Mesothelial cell of epicardium (in vitro differentiated cells): ENCODE data around the gene APOBEC3B. TPM values are rescaled to one million over a fixed set of nuclear protein-coding genes. Genes with fewer than 3 reads are reported as not detected.
"Not testable (repeated sequence)": the region's sequence is repeated elsewhere in the genome, so short reads cannot be mapped to it uniquely, and the experiment has no call there.

ENCODE experiments used
- DNase-seq, 2 experiments: peaks; one replicate each; pipeline ENCODE4 v3.0.0; 2021; ENCODE audit warnings: low spot score in 2 of 2; ENCODE audit not compliant: unreplicated experiment in 2 of 2
- H3K27ac Mint-ChIP-seq: 2 replicates; pipeline ENCODE4 v1.8.0; 2021; ENCODE audit warnings: mixed read lengths
- H3K27me3 Mint-ChIP-seq: 2 replicates; pipeline ENCODE4 v1.8.0; 2021; ENCODE audit warnings: low read depth, mixed read lengths
- H3K36me3 Mint-ChIP-seq: 2 replicates; pipeline ENCODE4 v1.8.0; 2021; ENCODE audit warnings: mixed read lengths
- H3K4me1 Mint-ChIP-seq: 2 replicates; pipeline ENCODE4 v1.8.0; 2021; ENCODE audit warnings: mixed read lengths
- H3K4me3 Mint-ChIP-seq: 2 replicates; pipeline ENCODE4 v1.8.0; 2021; ENCODE audit warnings: mild to moderate bottlenecking, moderate library complexity, mixed read lengths
- H3K9me3 Mint-ChIP-seq: 2 replicates; pipeline ENCODE4 v1.8.0; 2021; ENCODE audit warnings: mixed read lengths
- total RNA-seq: library from RNA; stranded (reverse); gene quantifications from 3 replicates; pipeline ENCODE4 v1.2.1, GENCODE V29; 2021
- TF ChIP-seq, protein P1 (sequence below): fragments of 200-600 bp; sonication (generic); IDR thresholded peaks from one replicate; pipeline ENCODE4 v1.5.0; 2021; ENCODE audit warnings: antibody characterized with exemption; ENCODE audit not compliant: unreplicated experiment

Gene APOBEC3B
- total RNA-seq, 1 donor from 2014 or later = 4.3 TPM

GRCh38 chr22:38955926-38956325, 26.2 kb upstream of the APOBEC3B start:
- TF ChIP-seq, protein P1, sequence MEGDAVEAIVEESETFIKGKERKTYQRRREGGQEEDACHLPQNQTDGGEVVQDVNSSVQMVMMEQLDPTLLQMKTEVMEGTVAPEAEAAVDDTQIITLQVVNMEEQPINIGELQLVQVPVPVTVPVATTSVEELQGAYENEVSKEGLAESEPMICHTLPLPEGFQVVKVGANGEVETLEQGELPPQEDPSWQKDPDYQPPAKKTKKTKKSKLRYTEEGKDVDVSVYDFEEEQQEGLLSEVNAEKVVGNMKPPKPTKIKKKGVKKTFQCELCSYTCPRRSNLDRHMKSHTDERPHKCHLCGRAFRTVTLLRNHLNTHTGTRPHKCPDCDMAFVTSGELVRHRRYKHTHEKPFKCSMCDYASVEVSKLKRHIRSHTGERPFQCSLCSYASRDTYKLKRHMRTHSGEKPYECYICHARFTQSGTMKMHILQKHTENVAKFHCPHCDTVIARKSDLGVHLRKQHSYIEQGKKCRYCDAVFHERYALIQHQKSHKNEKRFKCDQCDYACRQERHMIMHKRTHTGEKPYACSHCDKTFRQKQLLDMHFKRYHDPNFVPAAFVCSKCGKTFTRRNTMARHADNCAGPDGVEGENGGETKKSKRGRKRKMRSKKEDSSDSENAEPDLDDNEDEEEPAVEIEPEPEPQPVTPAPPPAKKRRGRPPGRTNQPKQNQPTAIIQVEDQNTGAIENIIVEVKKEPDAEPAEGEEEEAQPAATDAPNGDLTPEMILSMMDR = no peak
- Mint-ChIP-seq H3K27me3 (peaks cover 24% of the 10 kb centered on the region), H3K27ac (no peak overlapping the region), H3K4me3 (no peak overlapping the region), H3K9me3 (no peaks in the 10 kb centered on the region), H3K4me1 (peaks cover 3% of the 10 kb centered on the region), H3K36me3 (no peaks in the 10 kb centered on the region)
- no peak for DNase-seq

GRCh38 chr22:38956551-38956950, 25.6 kb upstream of the APOBEC3B start:
- peaks cover 3% of the 10 kb centered on the region for H3K4me1 Mint-ChIP-seq
- TF ChIP-seq, protein P1 = no peak
- H3K27ac Mint-ChIP-seq = no peak overlapping the region
- H3K36me3 Mint-ChIP-seq = no peaks in the 10 kb centered on the region
- no peak for DNase-seq
- no peak overlapping the region for H3K4me3 Mint-ChIP-seq
- H3K9me3 Mint-ChIP-seq = no peaks in the 10 kb centered on the region
- H3K27me3 Mint-ChIP-seq = peaks cover 24% of the 10 kb centered on the region

GRCh38 chr22:38957046-38957770, 24.9 kb upstream of the APOBEC3B start, which contains the start of gene APOBEC3A:
APOBEC3A (plus strand) TSS chr22:38957609; CDS start chr22:38957692, 83 bp downstream.
- Mint-ChIP-seq H3K4me3 (no peak within 1 kb of the TSS), H3K4me1 (peaks cover 3% of the 10 kb centered on the region), H3K27me3 (peaks cover 22% of the 10 kb centered on the region), H3K36me3 (no peaks in the 10 kb centered on the region), H3K27ac (no peak within 1 kb of the TSS), H3K9me3 (no peaks in the 10 kb centered on the region)
- TF ChIP-seq, protein P1 = no peak
- no peak for DNase-seq

- Mint-ChIP-seq H3K4me1 (peaks cover 4% of the 10 kb centered on the region), H3K27ac (no peak overlapping the region), H3K36me3 (no peaks in the 10 kb centered on the region), H3K9me3 (no peaks in the 10 kb centered on the region), H3K27me3 (peaks cover 22% of the 10 kb centered on the region), H3K4me3 (no peak overlapping the region)
- TF ChIP-seq, protein P1 = no peak
- no peak for DNase-seq
Observed at GRCh38 chr22:38957808-38958650, 24.1 kb upstream of the APOBEC3B start.

DNA sequence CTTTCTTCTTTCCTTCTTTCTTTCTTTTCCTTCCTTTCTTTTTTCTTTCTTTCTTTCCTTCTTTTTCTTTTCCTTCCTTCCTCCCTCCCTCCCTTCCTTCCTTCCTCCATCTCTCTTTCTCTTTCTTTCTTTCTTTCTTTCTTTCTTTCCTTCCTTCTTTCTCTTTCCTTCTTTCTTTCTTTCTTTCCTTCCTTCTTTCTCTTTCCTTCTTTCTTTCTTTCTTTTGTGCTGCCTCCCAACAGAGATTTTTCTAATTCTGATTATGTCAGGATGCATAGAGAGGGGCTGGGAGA, 23.6 kb upstream of the APOBEC3B start:
- not testable (repeated sequence) for H3K4me1 Mint-ChIP-seq, H3K9me3 Mint-ChIP-seq, H3K4me3 Mint-ChIP-seq, H3K36me3 Mint-ChIP-seq, DNase-seq, H3K27ac Mint-ChIP-seq
- H3K27me3 Mint-ChIP-seq = peaks cover 22% of the 10 kb centered on the region

GRCh38 chr22:38959590-38959989, 22.6 kb upstream of the APOBEC3B start:
- H3K9me3 Mint-ChIP-seq = no peaks in the 10 kb centered on the region
- H3K27me3 Mint-ChIP-seq = peaks cover 22% of the 10 kb centered on the region
- peaks cover 10% of the 10 kb centered on the region for H3K4me1 Mint-ChIP-seq
- no peaks in the 10 kb centered on the region for H3K36me3 Mint-ChIP-seq
- TF ChIP-seq, protein P1 = no peak
- no peak for DNase-seq
- no peak overlapping the region for H3K4me3 Mint-ChIP-seq
- no peak overlapping the region for H3K27ac Mint-ChIP-seq

- not testable (repeated sequence) for H3K27ac Mint-ChIP-seq, H3K4me3 Mint-ChIP-seq, H3K9me3 Mint-ChIP-seq, H3K4me1 Mint-ChIP-seq, DNase-seq, H3K36me3 Mint-ChIP-seq
- peaks cover 19% of the 10 kb centered on the region for H3K27me3 Mint-ChIP-seq
Observed at GRCh38 chr22:38960673-38961072, 21.5 kb upstream of the APOBEC3B start.

GRCh38 chr22:38963291-38963738, 18.8 kb upstream of the APOBEC3B start:
- H3K27ac Mint-ChIP-seq, H3K9me3 Mint-ChIP-seq, DNase-seq, H3K4me1 Mint-ChIP-seq, H3K4me3 Mint-ChIP-seq, H3K36me3 Mint-ChIP-seq: not testable (repeated sequence)
- H3K27me3 Mint-ChIP-seq = peaks cover 11% of the 10 kb centered on the region
